Aorta (tissue), 5 donors: ENCODE measurements around the gene AAMP. TPM values are rescaled to one million over a fixed set of nuclear protein-coding genes. Genes with fewer than 3 reads are reported as not detected.
A peak's percentile ranks its signal among the peaks of the same experiment; 100 is the strongest.

Source experiments
- ATAC-seq: fragments of 200-7000 bp; cut with Tn5 transposase; one replicate; pipeline ENCODE4 v1.9.1; 2022; ENCODE audit warnings: moderate library complexity; ENCODE audit not compliant: low FRiP score
- DNase-seq, 2 donors: peaks; one replicate each; pipeline ENCODE4 v3.0.0-alpha.2; 2020
- H3K27ac ChIP-seq, 2 donors: one replicate each; pipeline ENCODE4 v1.5.1; 2013; ENCODE audit warnings: low read length in 2 of 2, mild to moderate bottlenecking in 2 of 2, moderate library complexity in 2 of 2, control low read depth in 1 of 2, inconsistent platforms in 1 of 2, low read depth in 1 of 2
- H3K27me3 ChIP-seq, 2 donors: one replicate each; pipeline ENCODE4 v1.6.1; 2013; ENCODE audit warnings: control low read depth in 1 of 2, low read length in 1 of 2, mild to moderate bottlenecking in 1 of 2, moderate library complexity in 1 of 2; ENCODE audit not compliant: insufficient read depth in 2 of 2, control insufficient read depth in 1 of 2
- H3K36me3 ChIP-seq, 2 donors: one replicate each; pipeline ENCODE4 v1.6.1; 2013; ENCODE audit warnings: control low read depth in 1 of 2, low read length in 1 of 2, mild to moderate bottlenecking in 1 of 2; ENCODE audit not compliant: insufficient read depth in 2 of 2, control insufficient read depth in 1 of 2
- H3K4me1 ChIP-seq, 2 donors: one replicate each; pipeline ENCODE4 v1.6.1; 2013; ENCODE audit warnings: low read length in 2 of 2, control low read depth in 1 of 2, mild to moderate bottlenecking in 1 of 2, moderate library complexity in 1 of 2; ENCODE audit not compliant: insufficient read depth in 2 of 2, control insufficient read depth in 1 of 2
- H3K4me3 ChIP-seq, 2 donors: one replicate each; pipeline ENCODE4 v1.5.1; 2013; ENCODE audit warnings: low read length in 2 of 2, control low read depth in 1 of 2, mild to moderate bottlenecking in 1 of 2
- H3K9me3 ChIP-seq: one replicate; pipeline ENCODE4 v1.6.1; 2013; ENCODE audit warnings: mild to moderate bottlenecking, low read length; ENCODE audit not compliant: control insufficient read depth
- WGBS, 2 donors: extraction: QIAGEN DNeasy Blood & Tissue Kit; methylation state at CpG; one replicate each; pipeline ENCODE4 v1.1.7; 2013; 5-methylcytosine and 5-hydroxymethylcytosine counted together
- intact Hi-C, 2 donors: fragments of 100-400 bp; cut with DNase I; formaldehyde crosslinking; loops; one replicate each; pipeline versions ENCODE4 v1.14.2 to v1.15.0; 2022
- polyA plus RNA-seq, 2 donors: library from polyadenylated mRNA; stranded (reverse); fragments of 200-250 nt; gene quantifications; one replicate each; pipeline ENCODE4 v1.2.3, GENCODE V29; 2013
- total RNA-seq, 2 donors: library from RNA; stranded (reverse); fragmentation: NEBNext Ultra II Directional; extraction: Animal tissue kit (Norgen Biotek cat#: 25700); gene quantifications; one replicate each; pipeline ENCODE4 v1.2.1, GENCODE V29; 2021
- donor health status: healthy with polysubstance abuse.
- donor health status: Bipolar disorder and iron deficiency.
- donor health status: DM: no; HTN: no; CAD: no.
- donor health status: DM: no; HTN: no; CAD: no.
- donor health status: DM: yes; HTN: yes; CAD: no.

Gene AAMP
- total and polyA plus RNA-seq, 4 donors = 50.8 to 80.9 (median 57.0) TPM

DNA sequence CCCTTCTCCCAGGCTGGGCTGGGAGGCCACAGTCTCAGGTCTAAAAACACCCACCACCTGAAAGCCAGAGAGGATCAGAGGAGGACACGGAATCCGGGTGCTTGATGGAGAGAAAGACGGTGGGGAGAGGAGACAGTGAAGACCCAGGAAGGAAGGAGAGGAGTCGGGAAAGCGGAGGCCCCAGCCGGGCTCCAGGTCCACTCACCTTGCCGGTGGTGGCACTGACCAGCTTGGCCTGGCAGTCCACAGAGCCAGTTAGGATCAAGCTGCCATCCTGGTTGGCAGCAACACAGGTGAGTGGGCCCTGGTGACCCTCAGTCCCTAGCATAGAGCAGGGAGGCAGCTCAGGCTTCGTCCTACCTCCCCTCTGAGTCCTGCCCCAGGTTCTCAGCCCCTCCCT, 4.3 kb downstream of the AAMP start:
- H3K27ac ChIP-seq = no peak overlapping the region
- ATAC-seq (no peak), DNase-seq (peak; percentile 38 to 65)
- H3K27me3 ChIP-seq = no peaks in the 10 kb centered on the region
- H3K9me3 ChIP-seq = no peaks in the 10 kb centered on the region
- H3K4me3 ChIP-seq = no peak overlapping the region
- 89% methylated on average over 8 of the region's 8 CpGs for WGBS, 2 donors
- intact Hi-C loops = loop anchor here in 1 of 2 donors (5.0 to 10.0 kb wide), 2 partner anchors 78 to 299 kb away; partner anchors contain the start of genes CNOT9 and USP37
- H3K36me3 ChIP-seq = no peaks in the 10 kb centered on the region
- H3K4me1 ChIP-seq = no peaks in the 10 kb centered on the region

DNA sequence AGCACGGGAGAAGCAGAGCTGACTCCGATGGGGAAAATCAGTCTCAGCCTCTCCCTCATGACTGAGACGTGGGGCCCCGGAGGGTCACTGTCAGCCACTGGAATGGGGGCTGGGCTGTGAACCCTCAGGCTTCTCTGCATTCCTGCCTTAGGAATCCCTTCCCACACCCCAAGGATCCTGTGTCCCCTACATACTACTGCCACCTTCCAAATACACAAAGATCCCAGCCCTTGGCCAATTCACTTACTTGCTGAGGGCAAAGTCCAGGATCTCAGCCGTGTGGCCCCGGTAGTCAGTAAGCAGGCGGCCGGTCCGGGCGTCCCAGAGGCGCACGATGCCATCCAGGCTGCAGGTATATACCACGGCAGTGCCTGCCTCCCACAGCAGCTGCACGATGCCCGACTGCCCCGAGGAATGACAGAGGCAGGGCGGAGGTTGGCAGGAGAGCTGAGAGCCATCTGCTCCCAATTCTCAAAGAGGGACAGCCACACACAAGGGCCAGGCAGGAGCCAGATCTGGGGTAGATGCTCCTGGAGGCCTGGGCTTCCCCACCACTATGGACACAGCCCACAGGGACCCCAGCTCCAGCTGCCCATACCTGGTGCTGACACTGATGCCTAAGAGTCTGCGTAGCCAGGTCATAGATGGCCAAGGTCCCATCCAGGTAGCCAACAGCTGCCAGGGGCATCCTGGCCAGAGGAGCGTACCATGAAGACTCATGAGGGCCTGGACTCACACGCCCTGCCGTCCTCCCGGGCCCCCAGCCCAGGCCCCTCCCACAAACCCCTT, 5.0 kb downstream of the AAMP start:
- WGBS, 2 donors = 83 to 90% methylated on average over 22 of the region's 22 CpGs
- ATAC-seq = no peak
- H3K4me1 ChIP-seq = no peaks in the 10 kb centered on the region
- no peak overlapping the region for H3K4me3 ChIP-seq
- H3K36me3 ChIP-seq = no peaks in the 10 kb centered on the region
- H3K27ac ChIP-seq = no peak overlapping the region
- H3K27me3 ChIP-seq = no peaks in the 10 kb centered on the region
- peak in 1 of 2 donors; percentile 70 for DNase-seq
- no peaks in the 10 kb centered on the region for H3K9me3 ChIP-seq
- intact Hi-C loops = loop anchor here in 1 of 2 donors (5.0 to 10.0 kb wide), 2 partner anchors 78 to 300 kb away; partner anchors contain the start of genes CNOT9 and USP37

DNA sequence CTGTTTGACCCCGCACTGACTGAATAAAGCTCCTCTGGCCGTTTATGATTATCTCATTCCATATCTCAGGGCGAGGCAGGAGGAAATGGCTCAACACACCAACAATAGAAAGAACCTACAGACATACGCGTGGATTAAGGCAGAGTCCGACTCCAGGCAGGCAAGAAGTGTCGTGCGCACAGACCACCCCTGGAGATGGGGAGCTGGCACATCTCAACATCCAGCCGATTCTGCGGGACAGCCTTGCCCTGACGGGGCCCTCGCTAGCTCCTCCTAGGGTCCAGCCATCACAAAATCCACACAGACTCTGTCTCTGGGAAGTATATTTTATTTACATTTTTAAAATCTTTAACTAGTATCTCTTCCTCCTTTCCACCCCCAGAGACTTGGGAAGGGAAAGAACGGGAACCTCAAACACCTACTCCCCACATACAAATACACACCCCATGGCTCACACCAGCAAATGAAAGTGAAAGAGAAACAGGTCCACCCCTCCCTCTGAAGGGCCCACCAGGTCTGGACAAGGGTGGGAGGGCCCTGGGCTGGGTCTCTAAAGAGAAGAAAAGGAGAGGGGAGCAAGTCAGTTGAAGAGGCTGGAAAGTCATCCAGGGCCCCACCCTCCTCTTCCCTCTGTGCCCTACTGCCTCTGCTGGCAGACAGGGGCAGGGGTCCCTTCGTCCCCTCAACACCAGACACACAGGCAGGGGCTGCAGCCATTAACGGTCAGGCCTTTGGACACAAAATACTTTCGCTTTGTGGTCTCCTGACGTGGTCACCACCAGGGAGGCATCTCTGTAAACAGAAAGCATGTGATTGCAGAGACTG, 5.9 kb downstream of the AAMP start:
- Histone ChIP-seq H3K4me3 (no peak overlapping the region), H3K27ac (no peak overlapping the region), H3K9me3 (no peaks in the 10 kb centered on the region), H3K4me1 (no peaks in the 10 kb centered on the region), H3K27me3 (no peaks in the 10 kb centered on the region), H3K36me3 (no peaks in the 10 kb centered on the region)
- DNase-seq (peak in 1 of 2 donors; percentile 57), ATAC-seq (no peak)
- intact Hi-C loops = loop anchor here in 1 of 2 donors (10.0 kb wide), 1 partner anchor 301 kb away; the partner anchor contains the start of genes CNOT9 and USP37
- 79 to 85% methylated on average over 17 of the region's 17 CpGs for WGBS, 2 donors

DNA sequence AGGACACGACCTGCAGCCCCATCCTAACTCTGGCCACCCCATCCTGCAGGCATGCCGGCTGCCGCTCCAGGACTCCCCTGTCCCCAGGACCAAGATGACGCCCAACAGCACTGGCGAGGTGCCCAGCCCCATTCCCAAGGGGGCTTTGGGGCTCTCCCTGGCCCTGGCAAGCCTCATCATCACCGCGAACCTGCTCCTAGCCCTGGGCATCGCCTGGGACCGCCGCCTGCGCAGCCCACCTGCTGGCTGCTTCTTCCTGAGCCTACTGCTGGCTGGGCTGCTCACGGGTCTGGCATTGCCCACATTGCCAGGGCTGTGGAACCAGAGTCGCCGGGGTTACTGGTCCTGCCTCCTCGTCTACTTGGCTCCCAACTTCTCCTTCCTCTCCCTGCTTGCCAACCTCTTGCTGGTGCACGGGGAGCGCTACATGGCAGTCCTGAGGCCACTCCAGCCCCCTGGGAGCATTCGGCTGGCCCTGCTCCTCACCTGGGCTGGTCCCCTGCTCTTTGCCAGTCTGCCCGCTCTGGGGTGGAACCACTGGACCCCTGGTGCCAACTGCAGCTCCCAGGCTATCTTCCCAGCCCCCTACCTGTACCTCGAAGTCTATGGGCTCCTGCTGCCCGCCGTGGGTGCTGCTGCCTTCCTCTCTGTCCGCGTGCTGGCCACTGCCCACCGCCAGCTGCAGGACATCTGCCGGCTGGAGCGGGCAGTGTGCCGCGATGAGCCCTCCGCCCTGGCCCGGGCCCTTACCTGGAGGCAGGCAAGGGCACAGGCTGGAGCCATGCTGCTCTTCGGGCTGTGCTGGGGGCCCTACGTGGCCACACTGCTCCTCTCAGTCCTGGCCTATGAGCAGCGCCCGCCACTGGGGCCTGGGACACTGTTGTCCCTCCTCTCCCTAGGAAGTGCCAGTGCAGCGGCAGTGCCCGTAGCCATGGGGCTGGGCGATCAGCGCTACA, 7.0 kb downstream of the AAMP start:
- peak in 1 of 2 donors; percentile 83 for DNase-seq
- Histone ChIP-seq H3K4me3 (no peak overlapping the region), H3K9me3 (no peaks in the 10 kb centered on the region), H3K27me3 (no peaks in the 10 kb centered on the region), H3K36me3 (no peaks in the 10 kb centered on the region), H3K27ac (no peak overlapping the region), H3K4me1 (no peaks in the 10 kb centered on the region)
- no peak for ATAC-seq
- intact Hi-C loops = loop anchor here in 1 of 2 donors (10.0 kb wide), 1 partner anchor 302 kb away; the partner anchor contains the start of genes CNOT9 and USP37
- 63 to 64% methylated on average over 39 of the region's 39 CpGs for WGBS, 2 donors

DNA sequence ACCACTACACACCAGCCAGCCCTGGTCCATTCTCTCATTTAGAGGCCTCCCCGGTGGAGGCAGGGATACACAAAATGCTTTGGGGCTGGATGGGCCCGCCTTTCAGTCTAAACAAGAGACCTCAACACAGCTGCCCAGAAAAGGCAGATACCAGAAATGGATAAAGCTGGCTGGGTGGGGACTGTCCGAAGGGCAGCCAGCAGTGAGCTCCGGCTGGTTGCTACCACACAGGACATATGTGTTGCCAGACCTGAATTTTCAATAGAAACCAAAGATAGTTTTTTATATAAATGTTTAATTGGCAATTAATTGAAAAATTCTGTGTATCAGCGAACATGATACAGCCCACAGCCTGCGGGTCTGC, 7.7 kb downstream of the AAMP start:
- intact Hi-C loops = loop anchor here in 1 of 2 donors (10.0 kb wide), 1 partner anchor 303 kb away; the partner anchor contains the start of genes CNOT9 and USP37
- H3K27ac ChIP-seq = no peak overlapping the region
- no peak for ATAC-seq

DNA sequence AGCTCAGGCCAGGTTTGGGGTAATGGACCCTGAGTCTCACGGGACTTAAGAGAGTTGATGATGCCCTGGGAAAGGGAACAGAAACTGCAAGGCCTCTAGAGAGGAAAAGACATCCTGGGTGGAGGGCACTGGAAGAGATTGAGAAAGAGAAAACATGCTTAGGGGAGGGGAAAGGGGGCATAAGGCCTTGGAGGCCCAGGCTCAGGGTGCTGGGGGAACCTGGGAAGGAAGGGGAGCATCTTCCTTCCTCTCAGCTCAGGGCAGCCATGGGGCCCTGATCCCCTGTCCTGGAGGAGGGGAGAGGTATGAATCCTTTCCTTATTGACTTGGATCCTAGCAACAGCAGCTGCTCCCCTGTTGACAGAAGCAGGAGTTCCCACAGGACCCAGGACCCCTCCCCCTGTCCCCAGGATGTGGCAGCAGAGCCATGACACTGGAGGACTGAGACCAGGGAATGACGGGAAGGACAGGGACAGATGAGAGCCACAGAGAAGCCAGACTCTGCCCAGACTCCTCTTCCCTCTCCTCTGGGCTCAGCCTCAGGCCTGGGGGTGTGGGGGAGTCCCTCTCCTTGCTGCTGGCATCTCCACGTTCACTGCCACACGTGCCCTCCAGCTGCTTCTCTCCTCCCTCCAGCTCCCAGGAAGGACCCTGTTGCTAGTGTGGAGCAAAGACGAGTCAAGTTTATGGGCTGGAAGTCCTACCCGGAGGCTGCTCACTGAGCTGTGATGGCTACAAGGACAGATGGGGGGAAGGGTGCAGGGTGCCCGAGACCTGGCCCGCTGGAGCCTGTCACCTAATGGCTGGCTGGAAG, 8.3 kb downstream of the AAMP start:
- Histone ChIP-seq H3K4me3 (no peak overlapping the region), H3K27me3 (no peaks in the 10 kb centered on the region), H3K36me3 (no peaks in the 10 kb centered on the region), H3K4me1 (no peaks in the 10 kb centered on the region), H3K9me3 (no peaks in the 10 kb centered on the region), H3K27ac (no peak overlapping the region)
- intact Hi-C loops = loop anchor here in 1 of 2 donors (10.0 kb wide), 1 partner anchor 303 kb away; the partner anchor contains the start of genes CNOT9 and USP37
- ATAC-seq (no peak), DNase-seq (peak in 1 of 2 donors; percentile 71)
- WGBS, 2 donors = 65 to 68% methylated on average over 8 of the region's 8 CpGs

More for the DNA sequence above, 7.7 kb downstream of the AAMP start:
- Histone ChIP-seq H3K36me3 (no peaks in the 10 kb centered on the region), H3K9me3 (no peaks in the 10 kb centered on the region), H3K4me3 (no peak overlapping the region), H3K4me1 (no peaks in the 10 kb centered on the region), H3K27me3 (no peaks in the 10 kb centered on the region)
- 74 to 75% methylated on average over 6 of the region's 6 CpGs for WGBS, 2 donors
- DNase-seq = peak in 1 of 2 donors; percentile 36

DNA sequence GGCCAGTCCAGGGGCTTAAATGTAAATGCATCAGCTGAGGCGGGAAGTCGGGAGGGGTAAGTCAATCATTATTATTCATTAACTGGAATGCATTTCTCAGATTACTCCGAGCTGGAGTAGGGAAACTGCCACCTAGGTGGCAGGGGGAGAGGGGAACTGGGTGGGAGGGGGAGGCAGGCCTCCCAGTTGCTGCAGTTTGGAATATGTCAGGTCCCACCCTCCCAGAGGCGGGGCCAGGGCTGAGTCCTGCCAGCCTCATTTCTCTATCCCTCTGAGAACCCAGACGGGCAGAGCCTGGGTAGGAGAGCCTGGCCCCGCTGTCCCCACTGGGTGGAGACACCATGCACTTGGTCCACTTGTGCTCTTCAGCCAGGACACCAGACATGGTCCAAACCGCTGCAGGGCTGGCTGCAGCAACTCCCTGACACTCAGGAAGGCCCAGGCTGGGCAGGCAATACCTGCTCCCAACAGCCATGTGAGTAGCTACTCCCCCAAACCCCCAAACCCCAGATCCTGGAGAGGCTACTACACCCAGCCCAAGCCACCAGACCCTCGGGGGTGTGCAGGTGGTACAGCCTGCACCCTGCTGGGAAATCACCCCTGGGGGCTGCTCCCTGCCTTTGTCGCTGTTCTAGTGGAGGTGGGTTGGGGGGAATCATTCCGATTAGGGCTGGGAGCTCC, 9.1 kb downstream of the AAMP start, which contains the start of gene GPBAR1:
Gene GPBAR1, plus strand, starts transcription at position 274 of the 681 bp plus-strand sequence. CDS start 1,710 bp downstream, outside the sequence.
- Histone ChIP-seq H3K36me3 (no peaks in the 10 kb centered on the region), H3K27ac (no peak within 1 kb of the TSS), H3K4me1 (no peaks in the 10 kb centered on the region), H3K27me3 (no peaks in the 10 kb centered on the region), H3K4me3 (no peak within 1 kb of the TSS), H3K9me3 (no peaks in the 10 kb centered on the region)
- DNase-seq = peak; percentile 67 to 79
- WGBS, 2 donors = 64% methylated on average over 10 of the region's 10 CpGs
- no peak for ATAC-seq
- intact Hi-C loops = loop anchor here in 1 of 2 donors (10.0 kb wide), 1 partner anchor 304 kb away; the partner anchor contains the start of genes CNOT9 and USP37
